Lower leg skin (tissue), 4 donors: ENCODE data around the gene LTF. TPM values are rescaled to one million over a fixed set of nuclear protein-coding genes. Genes with fewer than 3 reads are reported as not detected.

Experiments
- DNase-seq, 2 donors: peaks; one replicate each; pipeline ENCODE4 v3.0.0-alpha.2; 2019; ENCODE audit warnings: low spot score in 2 of 2
- H3K4me3 ChIP-seq: fragments of 200-600 bp; sonication (generic); 2 replicates; pipeline ENCODE4 v1.5.1; 2017; ENCODE audit warnings: mild to moderate bottlenecking, low read depth; ENCODE audit not compliant: poor library complexity, severe bottlenecking
- POLR2A ChIP-seq, 2 donors: fragments of 450-650 bp; IDR thresholded peaks; one replicate each; pipeline ENCODE4 v1.6.1; 2016 to 2017; ENCODE audit warnings: antibody characterized with exemption in 2 of 2, mild to moderate bottlenecking in 1 of 2, moderate library complexity in 1 of 2
- WGBS, 2 donors: methylation state at CpG; one replicate each; pipeline ENCODE4 v1.1.5; 2018; 5-methylcytosine and 5-hydroxymethylcytosine counted together
- intact Hi-C: fragments of 100-400 bp; cut with DNase I; formaldehyde crosslinking; loops from one replicate; pipeline ENCODE4 v1.15.0; 2023; ENCODE audit warnings: low total_unique reads
- total RNA-seq, 4 donors: library from RNA; depleted of rRNA; stranded (reverse); fragments of >200 nt; gene quantifications; one replicate each; pipeline ENCODE4 v1.1.0, GENCODE V29; 2016
- TF ChIP-seq, protein P1 (sequence below), 3 donors: fragments of 450-650 bp; IDR thresholded peaks; one replicate each; pipeline ENCODE4 v1.5.1; 2016; ENCODE audit warnings: antibody characterized with exemption in 3 of 3, mild to moderate bottlenecking in 3 of 3, moderate library complexity in 2 of 3

Gene LTF
- total RNA-seq, 4 donors from 2014 or later = 0.91 to 3.9 (median 2.5) TPM

DNA sequence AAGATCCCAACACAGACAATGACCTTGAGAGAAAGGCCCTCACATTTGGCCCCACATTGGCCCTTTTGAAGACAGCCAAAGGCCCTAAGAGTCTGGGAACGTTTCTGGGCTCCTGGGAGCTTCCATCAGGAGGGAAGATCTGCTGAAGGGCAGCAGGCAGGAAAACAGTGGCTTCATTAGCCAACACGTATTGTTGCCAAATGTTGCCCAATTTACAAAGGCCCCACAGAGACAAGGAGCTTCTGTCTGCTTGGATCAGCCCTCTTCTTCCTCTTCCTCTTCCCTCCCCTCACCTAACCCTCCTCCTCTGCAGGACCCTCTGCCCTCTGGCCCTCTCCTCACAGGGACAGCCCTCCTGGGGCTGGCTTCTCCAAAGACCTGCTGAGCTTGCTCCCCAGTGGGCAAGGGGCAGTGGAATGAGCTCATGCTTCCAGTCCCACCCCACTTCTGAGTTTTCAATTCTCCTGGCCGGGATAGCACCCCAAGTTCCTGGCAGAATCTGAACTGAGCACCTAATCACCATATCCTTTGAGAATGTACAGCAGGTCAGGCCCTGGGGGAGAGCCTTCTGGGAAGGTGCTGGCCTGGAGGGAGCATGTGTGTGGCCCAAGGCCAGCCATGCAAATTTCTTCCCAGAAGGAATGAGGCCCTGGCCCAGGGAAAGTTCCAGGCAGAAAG, 5.1 kb upstream of the LTF start:
- no peak overlapping the region for H3K4me3 ChIP-seq
- TF ChIP-seq, protein P1, sequence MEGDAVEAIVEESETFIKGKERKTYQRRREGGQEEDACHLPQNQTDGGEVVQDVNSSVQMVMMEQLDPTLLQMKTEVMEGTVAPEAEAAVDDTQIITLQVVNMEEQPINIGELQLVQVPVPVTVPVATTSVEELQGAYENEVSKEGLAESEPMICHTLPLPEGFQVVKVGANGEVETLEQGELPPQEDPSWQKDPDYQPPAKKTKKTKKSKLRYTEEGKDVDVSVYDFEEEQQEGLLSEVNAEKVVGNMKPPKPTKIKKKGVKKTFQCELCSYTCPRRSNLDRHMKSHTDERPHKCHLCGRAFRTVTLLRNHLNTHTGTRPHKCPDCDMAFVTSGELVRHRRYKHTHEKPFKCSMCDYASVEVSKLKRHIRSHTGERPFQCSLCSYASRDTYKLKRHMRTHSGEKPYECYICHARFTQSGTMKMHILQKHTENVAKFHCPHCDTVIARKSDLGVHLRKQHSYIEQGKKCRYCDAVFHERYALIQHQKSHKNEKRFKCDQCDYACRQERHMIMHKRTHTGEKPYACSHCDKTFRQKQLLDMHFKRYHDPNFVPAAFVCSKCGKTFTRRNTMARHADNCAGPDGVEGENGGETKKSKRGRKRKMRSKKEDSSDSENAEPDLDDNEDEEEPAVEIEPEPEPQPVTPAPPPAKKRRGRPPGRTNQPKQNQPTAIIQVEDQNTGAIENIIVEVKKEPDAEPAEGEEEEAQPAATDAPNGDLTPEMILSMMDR (IDR thresholded peaks at IDR 0.05) = no peak
- TF ChIP-seq POLR2A (IDR thresholded peaks at IDR 0.05) = no peak
- 42 to 53% methylated on average over 3 of the region's 3 CpGs for WGBS, 2 donors
- peak in 1 of 2 donors; percentile 50 for DNase-seq
- intact Hi-C loops = no loop called here

- WGBS, 2 donors = 72 to 86% methylated on average over 6 of the region's 6 CpGs
- intact Hi-C loops = no loop called here
- no peak overlapping the region for H3K4me3 ChIP-seq
- peak in 1 of 2 donors; percentile 39 for DNase-seq
- TF ChIP-seq, protein P1 (IDR thresholded peaks at IDR 0.05) = no peak
- no peak for TF ChIP-seq POLR2A (IDR thresholded peaks at IDR 0.05)
These were observed 4.3 kb upstream of the LTF start for GRCh38 chr3:46468753-46469600.

- DNase-seq = peak in 1 of 2 donors; percentile 50
- TF ChIP-seq, protein P1 (IDR thresholded peaks at IDR 0.05) = no peak
- TF ChIP-seq POLR2A (IDR thresholded peaks at IDR 0.05) = no peak
- no peak overlapping the region for H3K4me3 ChIP-seq
- WGBS, 2 donors = 92 to 93% methylated on average over 4 of the region's 4 CpGs
- intact Hi-C loops = no loop called here
These were observed 2.9 kb upstream of the LTF start for GRCh38 chr3:46467562-46467961.

GRCh38 chr3:46466871-46467403, 2.2 kb upstream of the LTF start:
- no peak overlapping the region for H3K4me3 ChIP-seq
- intact Hi-C loops = no loop called here
- no peak for TF ChIP-seq POLR2A (IDR thresholded peaks at IDR 0.05)
- TF ChIP-seq, protein P1 (IDR thresholded peaks at IDR 0.05) = no peak
- peak in 1 of 2 donors; percentile 65 for DNase-seq
- 56 to 61% methylated on average over 1 of the region's 1 CpG for WGBS, 2 donors

DNA sequence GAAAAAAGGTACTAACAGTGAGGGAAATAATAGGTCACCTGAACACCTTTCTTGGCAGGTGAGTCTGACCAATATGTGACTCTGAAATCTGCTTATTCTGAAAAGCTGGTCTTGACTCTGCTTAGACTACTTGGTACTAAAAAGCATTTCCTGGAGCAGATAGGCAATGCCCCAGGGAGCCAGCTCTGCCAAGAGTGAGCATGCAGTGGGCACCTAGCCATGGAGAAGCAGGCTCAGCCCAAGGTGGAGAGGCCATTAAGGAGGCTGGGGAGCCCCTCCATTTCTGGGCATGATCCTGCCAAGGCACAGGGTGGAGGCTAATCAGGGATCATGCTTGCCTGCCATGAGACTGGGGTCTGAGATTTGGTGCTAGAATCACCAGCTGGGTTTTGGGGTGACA, 1.6 kb upstream of the LTF start:
- TF ChIP-seq, protein P1 (IDR thresholded peaks at IDR 0.05) = no peak
- no peak for TF ChIP-seq POLR2A (IDR thresholded peaks at IDR 0.05)
- intact Hi-C loops = no loop called here
- no peak overlapping the region for H3K4me3 ChIP-seq
- DNase-seq = peak in 1 of 2 donors; percentile 68
